Activated B cell treated with CpG ODN at 0.5 μM for 24 hours (primary cell): Measurements from ENCODE around the gene GPR135. TPM values are rescaled to one million over a fixed set of nuclear protein-coding genes. Genes with fewer than 3 reads are reported as not detected.

Experiments
- ATAC-seq: fragments of 200-7000 bp; cut with Tn5 transposase; one replicate; pipeline ENCODE4 v1.10.0; 2021; ENCODE audit warnings: low read depth, mild to moderate bottlenecking, moderate library complexity
- CTCF ChIA-PET: fragments of 350-600 bp; sonication (Branson Sonifier 250); formaldehyde crosslinking; loops from one replicate; lab custom pipeline; 2021; ENCODE audit warnings: antibody characterized with exemption; lab: Charles Lee
- POLR2A ChIA-PET: fragments of 350-600 bp; sonication (Branson Sonifier 250); formaldehyde crosslinking; loops from one replicate; lab custom pipeline; 2021; ENCODE audit warnings: antibody characterized with exemption; lab: Charles Lee
- DNase-seq: peaks from one replicate; pipeline ENCODE4 v3.0.0; 2022
- H3K27ac Mint-ChIP-seq: one replicate; pipeline ENCODE4 v1.8.0; 2020; ENCODE audit warnings: mixed read lengths
- H3K27me3 Mint-ChIP-seq: one replicate; pipeline ENCODE4 v1.8.0; 2021; ENCODE audit warnings: mixed read lengths
- H3K36me3 Mint-ChIP-seq: one replicate; pipeline ENCODE4 v1.8.0; 2021; ENCODE audit warnings: low read depth, mixed read lengths
- H3K4me1 Mint-ChIP-seq: one replicate; pipeline ENCODE4 v1.8.0; 2021; ENCODE audit warnings: mixed read lengths
- H3K4me3 Mint-ChIP-seq: one replicate; pipeline ENCODE4 v1.8.0; 2020; ENCODE audit warnings: mild to moderate bottlenecking, mixed read lengths
- H3K9me3 Mint-ChIP-seq: one replicate; pipeline ENCODE4 v1.8.0; 2020; ENCODE audit warnings: mixed read lengths
- CTCF ChIP-seq: fragments of 200-600 bp; IDR thresholded peaks from one replicate; pipeline ENCODE4 v1.8.0; 2022; ENCODE audit warnings: antibody characterized with exemption, mild to moderate bottlenecking
- intact Hi-C: fragments of 100-400 bp; cut with micrococcal nuclease; formaldehyde crosslinking; loops from one replicate; pipeline ENCODE4 v1.15.1; 2024
- total RNA-seq: library from RNA; stranded (reverse); gene quantifications from 2 replicates; pipeline ENCODE4 v1.2.3, GENCODE V29; 2022

GPR135 gene
- total RNA-seq, 1 donor from 2014 or later = 1.5 TPM

- ChIA-PET CTCF (no interaction called here), POLR2A (no interaction called here)
- Mint-ChIP-seq H3K4me3 (no peak overlapping the region), H3K27me3 (no peaks in the 10 kb centered on the region), H3K4me1 (peaks cover 43% of the 10 kb centered on the region), H3K9me3 (no peaks in the 10 kb centered on the region), H3K27ac (no peak overlapping the region), H3K36me3 (peaks cover 25% of the 10 kb centered on the region)
- TF ChIP-seq CTCF = no peak
- ATAC-seq (no peak), DNase-seq (no peak)
- intact Hi-C loops = loop anchor here (5.0 to 10.0 kb wide), 6 partner anchors 485 to 1275 kb away; partner anchors contain the start of genes DACT1, DHRS7 and PSMA3
Measured at GRCh38 chr14:59480166-59480565, 15.0 kb upstream of the GPR135 start.

- peaks cover 37% of the 10 kb centered on the region for H3K4me1 Mint-ChIP-seq
- no peak for ATAC-seq
- no peaks in the 10 kb centered on the region for H3K9me3 Mint-ChIP-seq
- DNase-seq = no peak
- CTCF ChIA-PET = no interaction called here
- H3K36me3 Mint-ChIP-seq = peaks cover 36% of the 10 kb centered on the region
- intact Hi-C loops = no loop called here
- no peak for TF ChIP-seq CTCF
- no peak overlapping the region for H3K27ac Mint-ChIP-seq
- POLR2A ChIA-PET = no interaction called here
- H3K4me3 Mint-ChIP-seq = no peak overlapping the region
- no peaks in the 10 kb centered on the region for H3K27me3 Mint-ChIP-seq
Measured at GRCh38 chr14:59478540-59478939, 13.4 kb upstream of the GPR135 start.

GRCh38 chr14:59475709-59476108 lies 10.5 kb upstream of the GPR135 start:
- CTCF ChIA-PET = no interaction called here
- Mint-ChIP-seq H3K9me3 (no peaks in the 10 kb centered on the region), H3K4me3 (no peak overlapping the region), H3K36me3 (peaks cover 43% of the 10 kb centered on the region), H3K27ac (no peak overlapping the region), H3K27me3 (no peaks in the 10 kb centered on the region), H3K4me1 (peaks cover 9% of the 10 kb centered on the region)
- DNase-seq (no peak), ATAC-seq (no peak)
- TF ChIP-seq CTCF = no peak
- POLR2A ChIA-PET = no interaction called here
- intact Hi-C loops = no loop called here

- no peaks in the 10 kb centered on the region for H3K27me3 Mint-ChIP-seq
- no peak overlapping the region for H3K4me3 Mint-ChIP-seq
- POLR2A ChIA-PET = interaction anchor here (1.5 kb wide), 1 partner anchor 10 kb away, joined by 4 read pairs; the partner anchor contains the start of genes JKAMP and L3HYPDH
- no peak for TF ChIP-seq CTCF
- CTCF ChIA-PET = interaction anchor here (0.9 kb wide), 1 partner anchor 10 kb away, joined by 3 read pairs; the partner anchor contains the start of genes JKAMP and L3HYPDH
- H3K27ac Mint-ChIP-seq = no peak overlapping the region
- intact Hi-C loops = no loop called here
- H3K4me1 Mint-ChIP-seq = peaks cover 2% of the 10 kb centered on the region
- no peaks in the 10 kb centered on the region for H3K9me3 Mint-ChIP-seq
- no peak for ATAC-seq
- no peak for DNase-seq
- peaks cover 43% of the 10 kb centered on the region for H3K36me3 Mint-ChIP-seq
Measured at GRCh38 chr14:59474172-59474571, 9.0 kb upstream of the GPR135 start.

GRCh38 chr14:59464486-59465315 lies 479 bp downstream of the GPR135 start:
- POLR2A ChIA-PET = interaction anchor here (1.4 to 2.3 kb wide), 3 partner anchors 12 to 276 kb away, joined by 4 to 13 read pairs (median 5); partner anchors contain the start of genes DAAM1, JKAMP and L3HYPDH

More at GRCh38 chr14:59464486-59465315, 479 bp downstream of the GPR135 start:
- peak overlapping the region; percentile 86 for H3K4me3 Mint-ChIP-seq
- ATAC-seq (peak; percentile 68), DNase-seq (peak; percentile 64)
- no peaks in the 10 kb centered on the region for H3K36me3 Mint-ChIP-seq
- H3K27ac Mint-ChIP-seq = peak overlapping the region; percentile 48
- no peaks in the 10 kb centered on the region for H3K27me3 Mint-ChIP-seq
- no peaks in the 10 kb centered on the region for H3K9me3 Mint-ChIP-seq
- CTCF ChIA-PET = interaction anchor here (2.4 kb wide), 1 partner anchor 19 kb away, joined by 9 read pairs; the partner anchor contains the start of genes JKAMP and L3HYPDH
- H3K4me1 Mint-ChIP-seq = peaks cover 14% of the 10 kb centered on the region
- intact Hi-C loops = loop anchor here (1.0 to 10.0 kb wide), 5 partner anchors 20 to 1190 kb away; partner anchors contain the start of genes DAAM1, DACT1, JKAMP and KIAA0586
- no peak for TF ChIP-seq CTCF
